Fibroblast of lung (primary cell): ENCODE measurements around the gene AGAP1. TPM values are rescaled to one million over a fixed set of nuclear protein-coding genes. Genes with fewer than 3 reads are reported as not detected.

Experiments
- DNase-seq, 2 donors: peaks; one replicate each; pipeline versions ENCODE4 v3.0.0 to v3.0.0-alpha.2; 2010; ENCODE audit warnings: low read depth in 2 of 2
- H2AFZ ChIP-seq: 2 replicates; pipeline ENCODE4 v1.5.1; 2012; ENCODE audit warnings: low read length, control low read depth, inconsistent platforms
- H3K27ac ChIP-seq: 2 replicates; pipeline ENCODE4 v1.5.1; 2011; ENCODE audit warnings: low read length, control low read depth; ENCODE audit not compliant: insufficient read depth
- H3K27me3 ChIP-seq: 2 replicates; pipeline ENCODE4 v1.5.1; 2011; ENCODE audit warnings: mild to moderate bottlenecking, low read length; ENCODE audit not compliant: control insufficient read depth, insufficient read depth
- H3K36me3 ChIP-seq: 2 replicates; pipeline ENCODE4 v1.5.1; 2011; ENCODE audit warnings: low read length; ENCODE audit not compliant: control insufficient read depth, insufficient read depth
- H3K4me1 ChIP-seq: 2 replicates; pipeline ENCODE4 v1.5.1; 2011; ENCODE audit warnings: low read length; ENCODE audit not compliant: control insufficient read depth, insufficient read depth; ENCODE audit errors: extremely low read depth
- H3K4me2 ChIP-seq: 2 replicates; pipeline ENCODE4 v1.5.1; 2011; ENCODE audit warnings: low read length, control low read depth; ENCODE audit not compliant: insufficient read depth; ENCODE audit errors: extremely low read depth
- H3K4me3 ChIP-seq, 4 experiments: fragments of 200-600 bp in 1 of 4; sonication (generic) in 1 of 4; replicated peaks in 1 of 4; 2 replicates each; pipeline ENCODE4 v1.5.1; 2011 to 2016; ENCODE audit warnings: low read length in 4 of 4, low read depth in 3 of 4, mild to moderate bottlenecking in 3 of 4, control low read depth in 2 of 4, inconsistent platforms in 1 of 4, mixed read lengths in 1 of 4; ENCODE audit not compliant: insufficient read depth in 1 of 4; ENCODE audit errors: control extremely low read depth in 1 of 4
- H3K79me2 ChIP-seq: 2 replicates; pipeline ENCODE4 v1.5.1; 2012; ENCODE audit warnings: mild to moderate bottlenecking, low read length, inconsistent platforms; ENCODE audit not compliant: control insufficient read depth, insufficient read depth
- H3K9ac ChIP-seq: 2 replicates; pipeline ENCODE4 v1.5.1; 2011; ENCODE audit warnings: mild to moderate bottlenecking, low read length, control low read depth; ENCODE audit not compliant: insufficient read depth
- H3K9me3 ChIP-seq: 2 replicates; pipeline ENCODE4 v1.5.1; 2012; ENCODE audit warnings: low read depth, low read length; ENCODE audit not compliant: control insufficient read depth, insufficient read depth
- H4K20me1 ChIP-seq: 2 replicates; pipeline ENCODE4 v1.5.1; 2011; ENCODE audit warnings: low read length; ENCODE audit not compliant: control insufficient read depth, insufficient read depth; ENCODE audit errors: extremely low read depth
- EZH2 ChIP-seq: IDR thresholded peaks from 2 replicates; pipeline ENCODE4 v1.5.1; 2012; ENCODE audit warnings: low read length, control low read depth, mild to moderate bottlenecking; ENCODE audit errors: missing control alignments
- polyA plus RNA-seq, 2 donors: library from polyadenylated mRNA; depleted of rRNA in 1 of 2; stranded (reverse) in 1 of 2; unstranded in 1 of 2; fragments of >200 nt; gene quantifications; 2 replicates each; pipeline ENCODE4 v1.2.1, GENCODE V29; 2011 to 2012; ENCODE audit warnings: missing spikeins in 1 of 2
- total RNA-seq: library from RNA; depleted of rRNA; stranded (reverse); fragments of >200 nt; gene quantifications from 2 replicates; pipeline ENCODE4 v1.2.1, GENCODE V29; 2014
- TF ChIP-seq, protein P1 (sequence below), 2 donors: IDR thresholded peaks in 1 of 2; conservative IDR thresholded peaks in 1 of 2; 1 replicate in 1 of 2; 2 replicates in 1 of 2; pipeline ENCODE4 v1.5.1; 2011 to 2012; ENCODE audit warnings: low read length in 2 of 2, control low read depth in 1 of 2, inconsistent platforms in 1 of 2, low read depth in 1 of 2, mild to moderate bottlenecking in 1 of 2

AGAP1 gene
- total and polyA plus RNA-seq, 2 donors (not counting 1 experiment from before 2014, with no cell fraction given), result 10.6 to 14.0 TPM

DNA sequence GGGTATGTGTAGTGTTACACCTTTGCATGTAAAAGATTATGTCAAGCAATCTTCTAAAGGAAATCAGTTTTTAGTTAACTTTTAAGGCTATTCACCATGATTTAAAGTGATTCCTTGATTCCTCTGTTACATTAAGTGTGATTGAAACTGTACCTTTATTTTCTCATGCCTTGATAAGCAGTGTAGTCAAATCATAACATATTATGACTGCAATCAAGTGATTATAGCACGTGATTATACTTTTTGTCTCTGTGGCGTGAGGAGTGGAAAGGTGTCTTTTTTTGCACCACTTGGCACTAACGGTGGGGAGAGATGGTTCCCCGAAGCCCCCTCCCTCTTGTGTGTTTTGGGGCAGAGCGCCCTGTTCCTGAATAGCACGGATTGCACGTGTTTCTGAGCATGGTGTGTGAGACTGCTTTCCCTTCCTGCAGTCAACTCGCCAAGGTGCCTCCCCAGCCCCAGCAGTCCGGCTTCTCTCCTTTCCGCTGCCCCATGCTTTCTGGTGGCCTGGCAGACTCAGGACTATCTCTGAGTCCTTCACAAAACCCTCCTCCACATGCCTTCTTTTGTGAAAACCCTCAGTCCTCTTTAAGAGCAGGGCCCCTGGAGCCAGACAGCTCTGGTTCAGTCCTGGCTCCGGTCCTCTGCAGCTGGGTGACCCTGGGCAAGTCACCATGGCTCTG is 68.4 kb downstream of the AGAP1 start:
- no peak overlapping the region for H3K9ac ChIP-seq
- no peaks in the 10 kb centered on the region for H3K9me3 ChIP-seq
- H3K27ac ChIP-seq, result no peak overlapping the region
- H3K4me1 ChIP-seq, result peaks cover 4% of the 10 kb centered on the region
- H4K20me1 ChIP-seq, result no peaks in the 10 kb centered on the region
- H3K36me3 ChIP-seq, result no peaks in the 10 kb centered on the region
- H3K79me2 ChIP-seq, result peaks cover 19% of the 10 kb centered on the region
- H3K4me3 ChIP-seq, result no peak overlapping the region
- no peak overlapping the region for H3K4me2 ChIP-seq
- H3K27me3 ChIP-seq, result no peaks in the 10 kb centered on the region
- no peak overlapping the region for H2AFZ ChIP-seq
- TF ChIP-seq EZH2, result no peak
- TF ChIP-seq, protein P1, sequence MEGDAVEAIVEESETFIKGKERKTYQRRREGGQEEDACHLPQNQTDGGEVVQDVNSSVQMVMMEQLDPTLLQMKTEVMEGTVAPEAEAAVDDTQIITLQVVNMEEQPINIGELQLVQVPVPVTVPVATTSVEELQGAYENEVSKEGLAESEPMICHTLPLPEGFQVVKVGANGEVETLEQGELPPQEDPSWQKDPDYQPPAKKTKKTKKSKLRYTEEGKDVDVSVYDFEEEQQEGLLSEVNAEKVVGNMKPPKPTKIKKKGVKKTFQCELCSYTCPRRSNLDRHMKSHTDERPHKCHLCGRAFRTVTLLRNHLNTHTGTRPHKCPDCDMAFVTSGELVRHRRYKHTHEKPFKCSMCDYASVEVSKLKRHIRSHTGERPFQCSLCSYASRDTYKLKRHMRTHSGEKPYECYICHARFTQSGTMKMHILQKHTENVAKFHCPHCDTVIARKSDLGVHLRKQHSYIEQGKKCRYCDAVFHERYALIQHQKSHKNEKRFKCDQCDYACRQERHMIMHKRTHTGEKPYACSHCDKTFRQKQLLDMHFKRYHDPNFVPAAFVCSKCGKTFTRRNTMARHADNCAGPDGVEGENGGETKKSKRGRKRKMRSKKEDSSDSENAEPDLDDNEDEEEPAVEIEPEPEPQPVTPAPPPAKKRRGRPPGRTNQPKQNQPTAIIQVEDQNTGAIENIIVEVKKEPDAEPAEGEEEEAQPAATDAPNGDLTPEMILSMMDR (conservative IDR thresholded peaks at IDR 0.05 in 1 of 2, IDR thresholded peaks at IDR 0.05 in 1 of 2; ENCODE audit: low read depth in 1 of 2, low read length in 2 of 2), result no peak
- no peak for DNase-seq

DNA sequence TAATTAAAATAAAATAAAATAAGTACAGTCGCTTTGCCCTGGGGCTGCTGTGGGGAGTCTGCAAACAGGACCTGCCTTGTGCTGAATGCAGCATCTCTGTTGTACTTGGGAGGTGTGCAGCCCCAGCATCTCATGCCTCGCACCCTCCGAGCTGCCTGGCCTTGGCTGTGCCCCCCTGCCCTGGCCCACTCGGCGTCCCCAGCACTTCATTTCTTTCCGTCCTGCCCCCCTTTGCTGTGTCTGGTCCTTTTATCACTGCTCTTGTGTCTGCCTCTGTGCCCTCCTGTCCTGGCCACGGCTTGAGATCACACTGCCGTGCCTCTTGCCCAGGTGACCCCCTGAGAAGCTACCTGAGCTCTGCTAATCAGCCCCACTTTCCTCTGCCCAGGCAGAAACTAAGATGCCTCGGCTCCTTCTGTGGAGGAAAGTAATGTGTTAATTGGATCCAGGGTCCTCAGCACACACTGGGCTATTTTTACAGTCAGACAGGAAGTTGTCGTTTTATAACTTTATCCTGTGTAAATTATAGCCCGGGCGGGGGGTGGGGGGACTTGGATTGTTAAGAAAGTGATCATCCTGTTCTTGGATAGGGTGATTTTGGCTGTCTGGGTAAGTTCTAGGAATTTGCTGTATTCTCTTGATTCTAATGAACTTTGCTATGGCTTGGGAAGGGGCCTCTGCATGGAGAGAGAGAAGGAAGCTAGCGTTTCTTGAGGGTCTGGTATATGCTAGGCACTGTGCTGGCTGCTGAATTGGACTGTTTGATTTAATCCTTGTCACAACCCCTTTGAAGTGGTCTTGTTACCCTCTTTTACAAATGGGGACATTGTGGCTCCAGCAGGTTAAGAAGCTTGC is 69.4 kb downstream of the AGAP1 start:
- Histone ChIP-seq H3K4me2 (no peak overlapping the region), H4K20me1 (no peaks in the 10 kb centered on the region), H3K79me2 (peaks cover 16% of the 10 kb centered on the region), H3K36me3 (no peaks in the 10 kb centered on the region), H3K27me3 (no peaks in the 10 kb centered on the region), H2AFZ (no peak overlapping the region), H3K9ac (no peak overlapping the region), H3K9me3 (no peaks in the 10 kb centered on the region), H3K4me3 (no peak overlapping the region), H3K27ac (no peak overlapping the region), H3K4me1 (peaks cover 2% of the 10 kb centered on the region)
- DNase-seq, result no peak
- TF ChIP-seq EZH2, result no peak
- TF ChIP-seq, protein P1 (conservative IDR thresholded peaks at IDR 0.05 in 1 of 2, IDR thresholded peaks at IDR 0.05 in 1 of 2; ENCODE audit: low read depth in 1 of 2, low read length in 2 of 2), result no peak

DNA sequence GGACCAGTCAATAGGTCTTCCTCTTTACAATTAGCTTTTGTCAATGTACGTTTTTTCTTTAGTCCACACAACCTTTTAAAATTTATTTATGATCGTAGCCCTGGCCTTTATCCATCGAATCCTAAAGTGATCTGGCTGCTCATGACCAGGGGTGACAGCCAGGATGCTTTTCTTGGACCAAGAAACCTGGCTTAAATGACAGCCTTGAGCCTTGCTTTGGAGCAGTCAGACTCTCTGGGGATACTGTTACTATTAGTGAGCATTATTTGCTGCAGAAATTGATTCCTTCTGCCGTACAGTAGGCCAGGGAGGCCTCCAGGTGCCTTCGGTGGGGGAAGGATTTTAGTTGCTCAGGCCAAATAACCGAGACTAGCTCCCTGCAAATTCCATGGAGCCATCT is 70.2 kb downstream of the AGAP1 start:
- H4K20me1 ChIP-seq, result no peaks in the 10 kb centered on the region

More for the DNA sequence above, 70.2 kb downstream of the AGAP1 start:
- H3K4me1 ChIP-seq, result peaks cover under 1% of the 10 kb centered on the region
- H3K36me3 ChIP-seq, result no peaks in the 10 kb centered on the region
- TF ChIP-seq, protein P1 (conservative IDR thresholded peaks at IDR 0.05 in 1 of 2, IDR thresholded peaks at IDR 0.05 in 1 of 2; ENCODE audit: low read depth in 1 of 2, low read length in 2 of 2), result no peak
- H3K9ac ChIP-seq, result no peak overlapping the region
- H3K79me2 ChIP-seq, result peaks cover 14% of the 10 kb centered on the region
- no peak for DNase-seq
- no peaks in the 10 kb centered on the region for H3K9me3 ChIP-seq
- H3K27ac ChIP-seq, result no peak overlapping the region
- no peak overlapping the region for H3K4me2 ChIP-seq
- H3K4me3 ChIP-seq, result no peak overlapping the region
- no peaks in the 10 kb centered on the region for H3K27me3 ChIP-seq
- H2AFZ ChIP-seq, result no peak overlapping the region
